Measurements from ENCODE around the gene CHRNA9. TPM values are rescaled to one million over a fixed set of nuclear protein-coding genes. Genes with fewer than 3 reads are reported as not detected.

Gene CHRNA9
- total and polyA plus RNA-seq, 11 donors = not detected

- Histone ChIP-seq H3K27me3 (peaks cover 0 to 5% (median 0%) of the 10 kb centered on the region in 9 donors), H3K36me3 (no peaks in the 10 kb centered on the region), H3K9me3 (peaks cover 0 to 7% (median 0%) of the 10 kb centered on the region in 12 donors), H3K4me1 (peaks cover 0 to 61% (median 2%) of the 10 kb centered on the region in 12 donors), H3K4me3 (peak overlapping the region in 1 of 12 donors; percentile 2), H3K27ac (peak overlapping the region in 1 of 12 donors; percentile 85)
- DNase-seq (peak; percentile 78 to 93 (median 86)), ATAC-seq (peak; percentile 58 to 91 (median 90))
- WGBS, 4 donors = 0 to 4% (median 2%) methylated on average over 10 of the region's 10 CpGs
- TF ChIP-seq CTCF (IDR thresholded peaks at IDR 0.05) (peak; percentile 81 to 94 (median 86)), POLR2A (IDR thresholded peaks at IDR 0.05) (no peak)
- intact Hi-C loops (cut with DNase I) = loop anchor here (1.0 to 10.0 kb wide), 10 partner anchors 65 to 842 kb away; partner anchors contain the start of gene N4BP2 (in 7 of the 10)
These were observed 25.8 kb upstream of the CHRNA9 start for GRCh38 chr4:40309250-40309774.

GRCh38 chr4:40310225-40310624 lies 24.9 kb upstream of the CHRNA9 start:
- Histone ChIP-seq H3K27ac (peak overlapping the region in 1 of 12 donors; percentile 85), H3K4me1 (peaks cover 0 to 53% (median 2%) of the 10 kb centered on the region in 12 donors), H3K36me3 (no peaks in the 10 kb centered on the region), H3K27me3 (no peaks in the 10 kb centered on the region), H3K9me3 (no peaks in the 10 kb centered on the region), H3K4me3 (no peak overlapping the region)
- ATAC-seq (no peak), DNase-seq (no peak)
- whole genome bisulfite sequencing, 4 donors = 97 to 99% (median 97%) methylated on average over 8 of the region's 8 CpGs
- TF ChIP-seq POLR2A (IDR thresholded peaks at IDR 0.05) (no peak), CTCF (IDR thresholded peaks at IDR 0.05) (no peak)
- intact Hi-C loops (cut with DNase I) = loop anchor here in 3 of 10 donors (5.0 to 10.0 kb wide), 2 partner anchors 253 to 255 kb away; partner anchors contain the start of gene N4BP2 (in 3 of the 3)

- Histone ChIP-seq H3K4me3 (no peak overlapping the region), H3K36me3 (no peaks in the 10 kb centered on the region), H3K4me1 (peaks cover 0 to 48% (median 4%) of the 10 kb centered on the region in 12 donors), H3K27ac (no peak overlapping the region), H3K27me3 (no peaks in the 10 kb centered on the region), H3K9me3 (no peaks in the 10 kb centered on the region)
- ATAC-seq (peak in 1 of 4 donors; percentile 11), DNase-seq (no peak)
- intact Hi-C loops (cut with DNase I) = loop anchor here in 3 of 10 donors (5.0 to 10.0 kb wide), 2 partner anchors 255 to 257 kb away; partner anchors contain the start of gene N4BP2 (in 3 of the 3)
- 31 to 42% (median 38%) methylated on average over 11 of the region's 11 CpGs for WGBS, 4 donors
- TF ChIP-seq CTCF (IDR thresholded peaks at IDR 0.05) = no peak
- no peak for TF ChIP-seq POLR2A (IDR thresholded peaks at IDR 0.05)
These were observed 23.3 kb upstream of the CHRNA9 start for GRCh38 chr4:40311811-40312346.

- no peaks in the 10 kb centered on the region for H3K36me3 ChIP-seq
- 95 to 97% (median 97%) methylated on average over 5 of the region's 5 CpGs for WGBS, 4 donors
- intact Hi-C loops (cut with DNase I) = loop anchor here in 3 of 10 donors (5.0 to 10.0 kb wide), 2 partner anchors 258 to 260 kb away; partner anchors contain the start of gene N4BP2 (in 3 of the 3)
- DNase-seq (no peak), ATAC-seq (no peak)
- H3K4me3 ChIP-seq = no peak overlapping the region
- H3K27ac ChIP-seq = no peak overlapping the region
- TF ChIP-seq POLR2A (IDR thresholded peaks at IDR 0.05) (no peak), CTCF (IDR thresholded peaks at IDR 0.05) (no peak)
- no peaks in the 10 kb centered on the region for H3K9me3 ChIP-seq
- H3K27me3 ChIP-seq = no peaks in the 10 kb centered on the region
- peaks cover 0 to 25% (median 7%) of the 10 kb centered on the region in 12 donors for H3K4me1 ChIP-seq
These were observed 20.2 kb upstream of the CHRNA9 start for GRCh38 chr4:40314951-40315350.

Data from heart left ventricle (tissue), 16 donors.